Activated CD4-positive, alpha-beta T cell treated with anti-CD3 and anti-CD28 coated beads, Interleukin-2, amount 10 ng/mL, durations not matched to agents 7 days and 5 days (primary cell): ENCODE results near the gene C10orf95. TPM values are rescaled to one million over a fixed set of nuclear protein-coding genes. Genes with fewer than 3 reads are reported as not detected.
A peak's percentile ranks its signal among the peaks of the same experiment; 100 is the strongest.

Experiments
- CTCF ChIA-PET: fragments of 350-600 bp; sonication (Branson Sonifier 250); formaldehyde crosslinking; loops from one replicate; lab custom pipeline; 2021; ENCODE audit warnings: antibody characterized with exemption; lab: Charles Lee
- POLR2A ChIA-PET: fragments of 350-600 bp; sonication (Branson Sonifier 250); formaldehyde crosslinking; loops from one replicate; lab custom pipeline; 2021; ENCODE audit warnings: antibody characterized with exemption; lab: Charles Lee
- DNase-seq: peaks from one replicate; pipeline ENCODE4 v3.0.0-alpha.2; 2020
- H3K27ac Mint-ChIP-seq: one replicate; pipeline ENCODE4 v1.8.0; 2021; ENCODE audit warnings: mild to moderate bottlenecking, moderate library complexity, mixed read lengths
- H3K27me3 Mint-ChIP-seq: one replicate; pipeline ENCODE4 v1.8.0; 2021; ENCODE audit warnings: mixed read lengths
- H3K36me3 Mint-ChIP-seq: one replicate; pipeline ENCODE4 v1.8.0; 2021; ENCODE audit warnings: low read depth, mixed read lengths
- H3K4me1 Mint-ChIP-seq: one replicate; pipeline ENCODE4 v1.8.0; 2021; ENCODE audit warnings: mixed read lengths
- H3K4me3 Mint-ChIP-seq: one replicate; pipeline ENCODE4 v1.8.0; 2021; ENCODE audit warnings: mild to moderate bottlenecking, moderate library complexity, mixed read lengths
- H3K9me3 Mint-ChIP-seq: one replicate; pipeline ENCODE4 v1.8.0; 2021; ENCODE audit warnings: mixed read lengths
- total RNA-seq, 2 experiments: library from RNA; stranded (reverse); gene quantifications; one replicate each; pipeline ENCODE4 v1.2.3, GENCODE V29; 2021

Gene C10orf95
- total RNA-seq, 2 experiments from 2014 or later, result 0.17 TPM; not detected in 1

- no peaks in the 10 kb centered on the region for H3K27me3 Mint-ChIP-seq
- peaks cover 24% of the 10 kb centered on the region for H3K4me1 Mint-ChIP-seq
- DNase-seq, result no peak
- peaks cover 30% of the 10 kb centered on the region for H3K36me3 Mint-ChIP-seq
- no peak overlapping the region for H3K4me3 Mint-ChIP-seq
- peak overlapping the region; percentile 69 for H3K27ac Mint-ChIP-seq
- ChIA-PET POLR2A (no interaction called here), CTCF (interaction anchor here (0.9 to 1.1 kb wide), 3 partner anchors 25 to 247 kb away, joined by 3 to 6 read pairs (median 4); no protein-coding TSS in a partner anchor)
- H3K9me3 Mint-ChIP-seq, result no peaks in the 10 kb centered on the region
Measured at GRCh38 chr10:102476466-102477141, 25.3 kb upstream of the C10orf95 start.

- Mint-ChIP-seq H3K4me3 (no peak overlapping the region), H3K27me3 (no peaks in the 10 kb centered on the region), H3K9me3 (no peaks in the 10 kb centered on the region), H3K36me3 (peaks cover 23% of the 10 kb centered on the region), H3K4me1 (peaks cover 24% of the 10 kb centered on the region), H3K27ac (no peak overlapping the region)
- no peak for DNase-seq
- CTCF ChIA-PET, result interaction anchor here (0.9 to 1.1 kb wide), 3 partner anchors 26 to 246 kb away, joined by 3 to 6 read pairs (median 4); no protein-coding TSS in a partner anchor
- POLR2A ChIA-PET, result no interaction called here
Measured at GRCh38 chr10:102475451-102476040, 24.2 kb upstream of the C10orf95 start.

- Mint-ChIP-seq H3K4me3 (peak overlapping the region; percentile 41), H3K27me3 (no peaks in the 10 kb centered on the region), H3K27ac (peak overlapping the region; percentile 85), H3K36me3 (peaks cover 14% of the 10 kb centered on the region), H3K9me3 (no peaks in the 10 kb centered on the region), H3K4me1 (peaks cover 26% of the 10 kb centered on the region)
- DNase-seq, result peak; percentile 33
- ChIA-PET CTCF (interaction anchor here (0.8 to 1.8 kb wide), 5 partner anchors 12 to 80 kb away, joined by 3 to 6 read pairs (median 3); no protein-coding TSS in a partner anchor), POLR2A (no interaction called here)
Measured at GRCh38 chr10:102473445-102474331, 22.3 kb upstream of the C10orf95 start.

- ChIA-PET CTCF (interaction anchor here (1.3 to 1.9 kb wide), 3 partner anchors 11 to 239 kb away, joined by 3 to 6 read pairs (median 4); no protein-coding TSS in a partner anchor), POLR2A (interaction anchor here (0.6 kb wide), 1 partner anchor 59 kb away, joined by 3 read pairs; no protein-coding TSS in a partner anchor)
- Mint-ChIP-seq H3K9me3 (no peaks in the 10 kb centered on the region), H3K27me3 (no peaks in the 10 kb centered on the region), H3K4me1 (peaks cover 22% of the 10 kb centered on the region), H3K4me3 (no peak overlapping the region), H3K36me3 (peaks cover 10% of the 10 kb centered on the region), H3K27ac (no peak overlapping the region)
- no peak for DNase-seq
Measured at GRCh38 chr10:102470579-102471546, 19.5 kb upstream of the C10orf95 start.

- POLR2A ChIA-PET, result no interaction called here
- Mint-ChIP-seq H3K9me3 (no peaks in the 10 kb centered on the region), H3K27ac (no peak overlapping the region), H3K4me3 (no peak overlapping the region), H3K27me3 (no peaks in the 10 kb centered on the region), H3K36me3 (peaks cover 8% of the 10 kb centered on the region), H3K4me1 (peaks cover 19% of the 10 kb centered on the region)
- no peak for DNase-seq
- CTCF ChIA-PET, result interaction anchor here (0.6 to 1.6 kb wide), 6 partner anchors 33 to 737 kb away, joined by 3 to 5 read pairs (median 4); partner anchors contain the start of gene FBXL15
Measured at GRCh38 chr10:102468683-102469082, 17.3 kb upstream of the C10orf95 start.

- CTCF ChIA-PET, result interaction anchor here (0.9 to 1.6 kb wide), 5 partner anchors 47 to 236 kb away, joined by 3 to 4 read pairs (median 3); partner anchors contain the start of gene FBXL15
- H3K27me3 Mint-ChIP-seq, result no peaks in the 10 kb centered on the region
- no peak overlapping the region for H3K4me3 Mint-ChIP-seq
- H3K27ac Mint-ChIP-seq, result no peak overlapping the region
- no peaks in the 10 kb centered on the region for H3K9me3 Mint-ChIP-seq
- DNase-seq, result no peak
- POLR2A ChIA-PET, result no interaction called here
- peaks cover 4% of the 10 kb centered on the region for H3K36me3 Mint-ChIP-seq
- peaks cover 15% of the 10 kb centered on the region for H3K4me1 Mint-ChIP-seq
Measured at GRCh38 chr10:102467971-102468438, 16.7 kb upstream of the C10orf95 start.

- H3K27me3 Mint-ChIP-seq, result no peaks in the 10 kb centered on the region
- no peak overlapping the region for H3K4me3 Mint-ChIP-seq
- DNase-seq, result no peak
- peaks cover 4% of the 10 kb centered on the region for H3K36me3 Mint-ChIP-seq
- CTCF ChIA-PET, result interaction anchor here (1.1 to 1.7 kb wide), 3 partner anchors 16 to 236 kb away, joined by 3 read pairs; no protein-coding TSS in a partner anchor
- peaks cover 17% of the 10 kb centered on the region for H3K4me1 Mint-ChIP-seq
- H3K9me3 Mint-ChIP-seq, result no peaks in the 10 kb centered on the region
- POLR2A ChIA-PET, result no interaction called here
- no peak overlapping the region for H3K27ac Mint-ChIP-seq
Measured at GRCh38 chr10:102467318-102467717, 16.0 kb upstream of the C10orf95 start.

GRCh38 chr10:102465466-102465865, 14.1 kb upstream of the C10orf95 start:
- Mint-ChIP-seq H3K27ac (no peak overlapping the region), H3K9me3 (no peaks in the 10 kb centered on the region), H3K4me3 (no peak overlapping the region), H3K4me1 (peaks cover 36% of the 10 kb centered on the region), H3K27me3 (no peaks in the 10 kb centered on the region), H3K36me3 (peaks cover 4% of the 10 kb centered on the region)
- ChIA-PET POLR2A (no interaction called here), CTCF (no interaction called here)
- no peak for DNase-seq

GRCh38 chr10:102463983-102464382, 12.6 kb upstream of the C10orf95 start:
- ChIA-PET CTCF (interaction anchor here (0.7 to 5.0 kb wide), 2 partner anchors 13 to 77 kb away, joined by 3 to 37 read pairs; partner anchors contain the start of gene C10orf95), POLR2A (interaction anchor here (0.7 kb wide), 1 partner anchor 92 kb away, joined by 10 read pairs; no protein-coding TSS in a partner anchor)
- H3K27ac Mint-ChIP-seq, result no peak overlapping the region
- no peaks in the 10 kb centered on the region for H3K27me3 Mint-ChIP-seq
- no peaks in the 10 kb centered on the region for H3K9me3 Mint-ChIP-seq
- DNase-seq, result no peak
- peaks cover 33% of the 10 kb centered on the region for H3K4me1 Mint-ChIP-seq
- H3K36me3 Mint-ChIP-seq, result peaks cover 2% of the 10 kb centered on the region
- no peak overlapping the region for H3K4me3 Mint-ChIP-seq

GRCh38 chr10:102462512-102463054, 11.2 kb upstream of the C10orf95 start:
- ChIA-PET POLR2A (interaction anchor here (1.2 kb wide), 1 partner anchor 13 kb away, joined by 8 read pairs; no protein-coding TSS in a partner anchor), CTCF (interaction anchor here (0.6 to 5.0 kb wide), 4 partner anchors 11 to 647 kb away, joined by 3 to 37 read pairs (median 6); partner anchors contain the start of genes C10orf95 and CUEDC2)
- no peak for DNase-seq
- H3K27ac Mint-ChIP-seq, result no peak overlapping the region
- no peaks in the 10 kb centered on the region for H3K9me3 Mint-ChIP-seq
- peaks cover 2% of the 10 kb centered on the region for H3K36me3 Mint-ChIP-seq
- H3K27me3 Mint-ChIP-seq, result no peaks in the 10 kb centered on the region
- H3K4me1 Mint-ChIP-seq, result peaks cover 31% of the 10 kb centered on the region
- peak overlapping the region; percentile 85 for H3K4me3 Mint-ChIP-seq
